HCT116 (cell line): ENCODE data around the gene SPEF1. TPM values are rescaled to one million over a fixed set of nuclear protein-coding genes. Genes with fewer than 3 reads are reported as not detected.

ENCODE experiments used
- ATAC-seq: fragments of 200-7000 bp; cut with Tn5 transposase; 2 replicates; pipeline ENCODE4 v1.9.1; 2020; ENCODE audit warnings: mild to moderate bottlenecking, moderate library complexity
- BruUV-seq: library from RNA; stranded (reverse); fragments of 400-500 nt; replicated peaks from 2 replicates; lab custom pipeline; 2021; lab: Mats Ljungman, UMichigan
- CTCF ChIA-PET: fragments of 300-600 bp; sonication (Branson Sonifier 250); formaldehyde crosslinking; loops from one replicate; lab custom pipeline; 2021; ENCODE audit warnings: antibody characterized with exemption; lab: Charles Lee
- POLR2A ChIA-PET: fragments of 300-600, 350-600 bp; sonication (Branson Sonifier 250); formaldehyde crosslinking; loops from one replicate; lab custom pipeline; 2021; ENCODE audit warnings: antibody characterized with exemption; lab: Charles Lee
- RAD21 ChIA-PET, 2 experiments: fragments of 300-600 bp; sonication (Branson Sonifier 250); formaldehyde crosslinking; loops; one replicate each; lab custom pipeline; 2023; ENCODE audit warnings: low total read pairs in 2 of 2; ENCODE audit not compliant: uncharacterized antibody in 2 of 2, unreplicated experiment in 2 of 2, low non-redundant PET in 1 of 2; lab: Charles Lee
- DNase-seq: peaks from one replicate; pipeline ENCODE4 v3.0.0-alpha.2; 2010; ENCODE audit warnings: low read depth, low spot score
- H2AFZ ChIP-seq: fragments of 200-600 bp; shearing (Covaris generic), sonication (generic); 2 replicates; pipeline ENCODE4 v1.6.1; 2017; ENCODE audit warnings: low read depth, mixed run types, mixed read lengths, antibody characterized with exemption, low read length; ENCODE audit not compliant: poor library complexity, severe bottlenecking
- H3K27ac ChIP-seq: 2 replicates; pipeline ENCODE4 v1.5.1; 2012; ENCODE audit warnings: low read depth, low read length
- H3K27me3 ChIP-seq: fragments of 200-600 bp; sonication (generic); 2 replicates; pipeline ENCODE4 v1.6.1; 2016; ENCODE audit warnings: mixed run types, low read length, mixed read lengths; ENCODE audit not compliant: insufficient read depth
- H3K36me3 ChIP-seq, 2 experiments: fragments of 200-500 bp in 1 of 2; fragments of 200-600 bp in 1 of 2; sonication (Bioruptor generic) in 1 of 2; sonication (generic) in 1 of 2; 2 replicates each; pipeline versions ENCODE4 v1.5.1 to v1.6.1; 2014 to 2016; ENCODE audit warnings: low read length in 2 of 2, inconsistent platforms in 1 of 2, mixed read lengths in 1 of 2, mixed run types in 1 of 2; ENCODE audit not compliant: insufficient read depth in 2 of 2, control insufficient read depth in 1 of 2
- H3K4me1 ChIP-seq, 2 experiments: fragments of 200-600 bp in 1 of 2; sonication (generic) in 1 of 2; 2 replicates each; pipeline versions ENCODE4 v1.5.1 to v1.6.1; 2012 to 2017; ENCODE audit warnings: low read length in 2 of 2, inconsistent platforms in 1 of 2, mild to moderate bottlenecking in 1 of 2, mixed read lengths in 1 of 2, mixed run types in 1 of 2, moderate library complexity in 1 of 2; ENCODE audit not compliant: insufficient read depth in 2 of 2, control insufficient read depth in 1 of 2
- H3K4me2 ChIP-seq: fragments of 200-600 bp; sonication (generic); 2 replicates; pipeline ENCODE4 v1.6.1; 2017; ENCODE audit warnings: mixed run types, low read length, mixed read lengths
- H3K4me3 ChIP-seq, 2 experiments: fragments of 200-600 bp in 1 of 2; sonication (generic) in 1 of 2; replicated peaks in 1 of 2; 2 replicates each; pipeline ENCODE4 v1.5.1; 2011 to 2016; ENCODE audit warnings: low read length in 2 of 2, control low read depth in 1 of 2, low read depth in 1 of 2, mild to moderate bottlenecking in 1 of 2, mixed read lengths in 1 of 2, mixed run types in 1 of 2
- H3K79me2 ChIP-seq: fragments of 200-600 bp; sonication (generic); 2 replicates; pipeline ENCODE4 v1.6.1; 2017; ENCODE audit warnings: mild to moderate bottlenecking, mixed run types, low read length, moderate library complexity, mixed read lengths; ENCODE audit not compliant: insufficient read depth
- H3K9ac ChIP-seq: fragments of 200-600 bp; sonication (generic); 2 replicates; pipeline ENCODE4 v1.6.1; 2016; ENCODE audit warnings: low read length, mixed read lengths
- H3K9me2 ChIP-seq: fragments of 200-600 bp; sonication (generic), shearing (Covaris generic); 2 replicates; pipeline ENCODE4 v1.6.1; 2017; ENCODE audit warnings: mixed run types, mild to moderate bottlenecking, moderate library complexity; ENCODE audit not compliant: insufficient read depth
- H3K9me3 ChIP-seq, 2 experiments: fragments of 200-500 bp in 1 of 2; fragments of 200-600 bp in 1 of 2; sonication (Bioruptor generic) in 1 of 2; sonication (generic) in 1 of 2; 2 replicates each; pipeline ENCODE4 v1.6.1; 2014 to 2017; ENCODE audit warnings: low read length in 2 of 2, mixed read lengths in 2 of 2, inconsistent platforms in 1 of 2, low read depth in 1 of 2, mild to moderate bottlenecking in 1 of 2, mixed run types in 1 of 2, moderate library complexity in 1 of 2; ENCODE audit not compliant: control insufficient read depth in 1 of 2, insufficient read depth in 1 of 2
- H4K20me1 ChIP-seq: fragments of 200-600 bp; sonication (generic), shearing (Covaris generic); 2 replicates; pipeline ENCODE4 v1.6.1; 2017; ENCODE audit warnings: mixed run types, mild to moderate bottlenecking, moderate library complexity; ENCODE audit not compliant: insufficient read depth
- CBX3 ChIP-seq: IDR thresholded peaks from 2 replicates; pipeline ENCODE4 v1.6.1; 2012; ENCODE audit warnings: low read depth
- CTCF ChIP-seq, 3 experiments: fragments of 200-600 bp in 1 of 3; sonication (generic) in 1 of 3; IDR thresholded peaks in 2 of 3; conservative IDR thresholded peaks in 1 of 3; 2 replicates each; pipeline ENCODE4 v1.5.1; 2012 to 2017; ENCODE audit warnings: low read depth in 2 of 3, low read length in 2 of 3, antibody characterized with exemption in 1 of 3, borderline replicate concordance in 1 of 3, control low read depth in 1 of 3, mild to moderate bottlenecking in 1 of 3, mixed read lengths in 1 of 3, mixed run types in 1 of 3, moderate library complexity in 1 of 3; ENCODE audit not compliant: insufficient read depth in 1 of 3
- EGR1 ChIP-seq: IDR thresholded peaks from 2 replicates; pipeline ENCODE4 v1.6.1; 2012; ENCODE audit warnings: low read depth
- ELF1 ChIP-seq: IDR thresholded peaks from 2 replicates; pipeline ENCODE4 v1.6.1; 2012; ENCODE audit warnings: low read depth, borderline replicate concordance
- EZH2 ChIP-seq: fragments of 200-600 bp; sonication (generic); IDR thresholded peaks from 2 replicates; pipeline ENCODE4 v1.6.1; 2017; ENCODE audit warnings: antibody characterized with exemption, mixed run types
- JUND ChIP-seq: IDR thresholded peaks from 2 replicates; pipeline ENCODE4 v1.6.1; 2012
- POLR2A ChIP-seq: IDR thresholded peaks from 2 replicates; pipeline ENCODE4 v1.7.0; 2011; ENCODE audit warnings: borderline replicate concordance; ENCODE audit not compliant: insufficient read depth, insufficient read length; ENCODE audit errors: extremely low read depth
- POLR2AphosphoS5 ChIP-seq: IDR thresholded peaks from 2 replicates; pipeline ENCODE4 v1.6.1; 2011; ENCODE audit warnings: mild to moderate bottlenecking, low read depth, low read length, moderate library complexity
- RAD21 ChIP-seq: IDR thresholded peaks from 2 replicates; pipeline ENCODE4 v1.6.1; 2012; ENCODE audit warnings: low read depth, mild to moderate bottlenecking
- REST ChIP-seq: IDR thresholded peaks from 2 replicates; pipeline ENCODE4 v1.6.1; 2012; ENCODE audit warnings: low read depth
- SIN3A ChIP-seq: IDR thresholded peaks from 2 replicates; pipeline ENCODE4 v1.6.1; 2012; ENCODE audit warnings: low read depth
- ZBTB33 ChIP-seq: IDR thresholded peaks from 2 replicates; pipeline ENCODE4 v1.6.1; 2011; ENCODE audit warnings: mild to moderate bottlenecking, low read length, moderate library complexity; ENCODE audit not compliant: insufficient replicate concordance; ENCODE audit errors: extremely low read depth
- ZFX ChIP-seq: fragments of 450-650 bp; IDR thresholded peaks from 2 replicates; pipeline ENCODE4 v1.6.1; 2017
- intact Hi-C: fragments of 100-400 bp; cut with micrococcal nuclease; formaldehyde crosslinking; loops from 2 replicates; pipeline ENCODE4 v1.10.0; 2022
- total RNA-seq: library from RNA; stranded (reverse); gene quantifications from one replicate; pipeline ENCODE4 v1.2.1, GENCODE V29; 2021; ENCODE audit not compliant: unreplicated experiment

SPEF1 gene
- total RNA-seq, 1 experiment from 2014 or later: 0.93 TPM

GRCh38 chr20:3753501-3754275 is 27.6 kb downstream of the SPEF1 start (continued):
- TF ChIP-seq EGR1 (no peak), CTCF (IDR thresholded peaks at IDR 0.05 in 2 of 3, conservative IDR thresholded peaks at IDR 0.05 in 1 of 3; ENCODE audit: borderline replicate concordance in 1 of 3, insufficient read depth in 1 of 3, low read depth in 2 of 3, low read length in 2 of 3) (no peak)

GRCh38 chr20:3753098-3753497 is 28.1 kb downstream of the SPEF1 start:
- BruUV-seq: no TSS peak
- CTCF ChIA-PET: interaction anchor here (0.7 to 1.8 kb wide), 10 partner anchors 9 to 102 kb away, joined by 3 to 8 read pairs (median 4); partner anchors contain the start of genes ADISSP, CENPB and SPEF1
- RAD21 ChIA-PET: interaction anchor here in 1 of 2 experiments (0.9 to 1.7 kb wide), 2 partner anchors 65 to 102 kb away, joined by 3 read pairs; no protein-coding TSS in a partner anchor
- Histone ChIP-seq H3K79me2 (0 out of 2 replicates have a peak, but pooled peaks cover 2% of the 10 kb centered on the region), H3K9me3 (no peaks in the 10 kb centered on the region), H2AFZ (no peak overlapping the region), H3K4me3 (no peak overlapping the region), H3K9me2 (no peaks in the 10 kb centered on the region), H3K27me3 (no peaks in the 10 kb centered on the region), H3K9ac (no peak overlapping the region), H3K4me2 (no peak overlapping the region), H3K27ac (no peak overlapping the region), H4K20me1 (no peaks in the 10 kb centered on the region), H3K36me3 (peaks cover 6 to 27% of the 10 kb centered on the region in 2 experiments; a peak in 3 of 4 replicates), H3K4me1 (peaks cover 0 to 8% of the 10 kb centered on the region in 2 experiments; a peak in 1 of 4 replicates)
- POLR2A ChIA-PET: interaction anchor here (0.5 kb wide), 1 partner anchor 227 kb away, joined by 3 read pairs; no protein-coding TSS in a partner anchor
- ATAC-seq (peak; percentile 72), DNase-seq (peak; percentile 38)
- intact Hi-C loops: no loop called here
- no peak for TF ChIP-seq ZBTB33
- TF ChIP-seq RAD21: peak; percentile 73
- no peak for TF ChIP-seq POLR2A
- no peak for TF ChIP-seq POLR2AphosphoS5
- no peak for TF ChIP-seq SIN3A
- no peak for TF ChIP-seq CBX3
- TF ChIP-seq ELF1: no peak
- no peak for TF ChIP-seq JUND
- TF ChIP-seq CTCF (IDR thresholded peaks at IDR 0.05 in 2 of 3, conservative IDR thresholded peaks at IDR 0.05 in 1 of 3; ENCODE audit: borderline replicate concordance in 1 of 3, insufficient read depth in 1 of 3, low read depth in 2 of 3, low read length in 2 of 3): peak; percentile 72 to 85 (median 81)
- TF ChIP-seq REST: no peak
- TF ChIP-seq EZH2: no peak
- no peak for TF ChIP-seq ZFX
